KOPT-K1 (cell line): Measurements from ENCODE around the gene FGF16.
"Not testable (repeated sequence)": the region's sequence is repeated elsewhere in the genome, so short reads cannot be mapped to it uniquely, and the experiment has no call there.

Experiments
- H3K27ac ChIP-seq: fragments of 200-600 bp; sonication (generic); 2 replicates; pipeline ENCODE4 v1.5.1; 2016; ENCODE audit warnings: antibody characterized with exemption, mild to moderate bottlenecking, low read depth, low read length; ENCODE audit not compliant: poor library complexity, severe bottlenecking
- H3K36me3 ChIP-seq: fragments of 200-600 bp; sonication (generic); 2 replicates; pipeline ENCODE4 v1.5.1; 2017; ENCODE audit warnings: antibody characterized with exemption, mild to moderate bottlenecking, low read length, moderate library complexity; ENCODE audit not compliant: insufficient read depth
- H3K9me3 ChIP-seq: fragments of 200-600 bp; sonication (generic); 2 replicates; pipeline ENCODE4 v1.5.1; 2017; ENCODE audit warnings: antibody characterized with exemption, low read length, mild to moderate bottlenecking; ENCODE audit not compliant: insufficient read depth, poor library complexity, severe bottlenecking

The FGF16 gene

DNA sequence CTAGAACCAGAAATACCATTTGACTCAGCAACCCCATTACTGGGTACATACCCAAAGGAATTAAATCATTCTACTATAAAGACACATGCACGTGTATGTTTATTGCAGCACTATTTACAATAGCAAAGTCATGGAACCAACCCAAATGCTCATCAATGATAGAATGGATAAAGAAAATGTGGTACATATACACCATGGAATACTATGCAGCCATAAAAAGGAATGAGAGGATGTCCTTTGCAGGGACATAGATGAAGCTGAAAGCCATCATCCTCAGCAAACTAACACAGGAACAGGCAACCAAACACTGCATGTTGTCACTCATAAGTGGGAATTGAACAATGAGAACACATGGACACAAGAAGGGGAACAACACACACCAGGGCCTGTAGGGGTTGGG is 53.0 kb downstream of the FGF16 start:
- not testable (repeated sequence) for H3K36me3 ChIP-seq, H3K27ac ChIP-seq, H3K9me3 ChIP-seq

DNA sequence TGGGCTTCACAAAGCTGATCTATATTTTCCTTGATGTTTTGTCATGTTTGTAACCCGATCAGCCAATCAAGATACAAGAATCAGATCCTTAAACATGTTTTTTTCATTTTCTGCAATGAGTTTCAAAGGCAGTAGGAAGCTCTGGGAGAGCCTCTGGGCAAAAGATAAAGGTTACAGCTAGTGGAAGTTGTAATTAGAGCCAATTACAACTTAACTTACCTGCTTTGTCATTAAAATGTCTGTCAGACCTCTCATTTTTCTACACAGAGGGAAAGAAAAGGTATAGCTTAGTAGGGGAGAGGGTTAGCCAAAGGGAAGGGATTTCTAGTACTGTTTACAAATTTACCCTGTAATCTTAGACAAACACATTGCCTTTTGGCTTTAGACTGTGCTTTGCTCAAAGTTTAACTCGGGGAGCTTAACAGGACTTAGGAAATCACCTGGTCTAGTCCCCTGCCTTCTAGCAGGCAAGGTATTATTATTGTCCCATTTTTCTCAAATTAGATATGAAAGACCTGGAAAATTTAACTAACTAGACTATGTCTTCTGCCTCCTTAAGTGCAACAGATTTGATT is 55.8 kb downstream of the FGF16 start:
- Histone ChIP-seq H3K36me3 (peaks cover under 1% of the 10 kb centered on the region; the same call in 1 of the 2 replicates), H3K9me3 (no peaks in the 10 kb centered on the region), H3K27ac (no peak overlapping the region)

DNA sequence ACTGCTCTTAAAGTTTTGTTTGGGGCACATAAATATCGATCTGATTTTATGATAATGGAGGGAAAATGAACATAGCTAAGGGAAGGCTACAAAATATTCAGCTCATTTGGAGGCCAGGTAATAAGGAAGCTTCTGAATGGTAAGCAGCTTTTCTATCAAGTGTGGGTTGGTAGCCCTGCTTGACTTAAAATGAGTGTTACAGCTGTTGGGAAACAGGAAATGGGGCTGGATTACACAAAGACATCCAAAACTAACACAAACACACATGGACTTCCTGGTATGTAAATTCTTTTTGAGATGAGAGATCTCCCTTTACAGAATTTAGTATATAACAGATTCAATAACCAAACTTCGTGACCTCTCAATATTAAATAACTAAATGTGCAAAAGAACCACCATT is 58.0 kb downstream of the FGF16 start:
- Histone ChIP-seq H3K36me3 (peaks cover 19% of the 10 kb centered on the region), H3K27ac (no peak overlapping the region), H3K9me3 (no peaks in the 10 kb centered on the region)
